ENCODE data around the gene IHH.

The IHH gene

DNA sequence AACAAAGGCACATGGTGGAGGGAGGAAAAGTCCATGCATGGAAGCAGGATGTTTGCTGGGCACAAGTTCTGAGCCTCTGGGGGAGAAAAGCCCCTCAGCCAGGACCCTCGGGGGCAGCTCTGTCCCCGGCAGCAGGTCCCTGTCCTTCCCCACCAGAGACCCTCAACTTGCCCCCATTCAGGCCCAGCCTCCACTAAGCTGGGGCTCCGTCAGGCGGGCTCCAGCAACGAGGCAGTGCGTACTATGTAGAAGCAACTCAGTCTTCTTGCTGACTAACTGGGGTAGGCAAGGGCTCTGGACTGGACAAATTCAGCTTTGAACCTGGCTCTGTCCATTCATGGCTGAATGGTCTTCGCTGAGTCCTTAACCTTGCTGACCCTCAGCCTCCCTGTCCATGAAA lies 42.4 kb downstream of the IHH start:
- DNase-seq, result no peak

DNA sequence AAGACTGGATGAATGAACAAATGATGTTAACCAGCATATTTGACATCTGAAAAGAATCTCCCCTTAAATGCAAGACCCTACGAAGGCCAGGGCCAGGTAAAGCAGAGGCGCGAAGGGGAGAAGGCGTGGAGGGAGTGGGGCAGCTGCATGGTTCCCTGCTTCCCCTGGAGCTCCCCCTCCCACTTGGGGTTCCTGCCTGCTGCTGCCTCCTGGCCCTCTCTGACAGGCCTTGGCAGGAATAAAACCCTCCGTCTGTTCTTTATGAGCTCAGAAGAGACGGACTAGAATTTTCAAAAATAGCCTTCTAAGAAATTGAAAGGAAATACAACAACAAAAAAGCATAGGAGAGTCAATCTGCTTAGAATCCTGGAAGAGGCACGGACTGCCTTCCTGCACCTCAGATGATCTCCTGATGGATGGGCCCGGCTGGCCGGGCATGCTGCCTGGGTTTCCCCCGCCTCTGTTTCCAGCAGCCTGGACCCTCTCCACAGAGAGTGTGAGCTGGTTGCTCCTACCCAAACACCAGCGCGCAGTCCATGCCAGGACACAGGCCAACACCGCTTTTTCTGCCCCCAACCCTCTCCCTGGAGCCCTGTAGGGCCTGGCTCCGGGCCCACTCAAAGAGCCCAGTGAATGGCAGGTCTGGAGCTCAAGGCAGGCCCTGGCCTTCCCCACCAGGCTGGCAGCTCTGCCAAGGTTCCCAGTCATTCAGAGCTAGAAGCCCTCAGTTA lies 43.4 kb downstream of the IHH start:
- DNase-seq, result peak; percentile 73

DNA sequence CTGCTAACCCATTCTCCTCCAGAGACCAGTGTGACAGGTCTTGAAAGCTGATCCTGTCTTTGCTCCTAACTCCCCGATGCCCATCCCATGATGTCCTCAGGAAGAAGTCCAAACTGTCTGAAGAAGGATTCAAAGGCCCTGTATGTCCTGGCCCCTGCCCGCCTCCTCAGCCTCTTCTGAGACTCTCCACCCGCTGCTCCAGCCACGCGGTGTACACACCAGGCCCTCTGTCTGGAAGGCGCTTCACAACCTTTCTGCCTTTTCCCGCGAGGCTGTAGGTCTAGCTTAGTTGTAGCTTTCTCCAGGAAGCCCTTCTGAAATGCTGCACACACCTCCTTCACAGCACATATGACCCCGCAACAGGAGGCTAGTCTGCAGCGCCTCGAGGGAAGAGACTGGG lies 44.0 kb downstream of the IHH start:
- no peak for DNase-seq

DNA sequence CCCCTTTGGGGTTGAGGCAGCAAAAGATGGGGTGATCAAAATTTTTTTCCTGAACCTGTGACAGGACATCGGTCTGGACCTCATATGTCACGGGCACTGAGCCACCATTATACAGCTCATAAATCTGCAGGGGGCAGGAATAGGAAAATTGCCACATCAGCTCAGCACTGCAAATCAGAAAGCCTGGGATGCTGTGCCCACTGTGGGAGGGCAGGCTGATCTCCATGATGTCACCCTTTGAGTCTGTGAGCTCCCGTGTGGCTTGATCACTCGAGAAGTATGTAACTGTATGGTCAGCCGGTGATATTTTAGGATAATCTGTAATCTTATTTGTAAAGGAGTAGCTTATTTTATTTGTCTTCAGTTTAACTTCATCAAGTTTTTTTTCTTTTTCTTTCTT lies 49.8 kb downstream of the IHH start:
- DNase-seq, result no peak

DNA sequence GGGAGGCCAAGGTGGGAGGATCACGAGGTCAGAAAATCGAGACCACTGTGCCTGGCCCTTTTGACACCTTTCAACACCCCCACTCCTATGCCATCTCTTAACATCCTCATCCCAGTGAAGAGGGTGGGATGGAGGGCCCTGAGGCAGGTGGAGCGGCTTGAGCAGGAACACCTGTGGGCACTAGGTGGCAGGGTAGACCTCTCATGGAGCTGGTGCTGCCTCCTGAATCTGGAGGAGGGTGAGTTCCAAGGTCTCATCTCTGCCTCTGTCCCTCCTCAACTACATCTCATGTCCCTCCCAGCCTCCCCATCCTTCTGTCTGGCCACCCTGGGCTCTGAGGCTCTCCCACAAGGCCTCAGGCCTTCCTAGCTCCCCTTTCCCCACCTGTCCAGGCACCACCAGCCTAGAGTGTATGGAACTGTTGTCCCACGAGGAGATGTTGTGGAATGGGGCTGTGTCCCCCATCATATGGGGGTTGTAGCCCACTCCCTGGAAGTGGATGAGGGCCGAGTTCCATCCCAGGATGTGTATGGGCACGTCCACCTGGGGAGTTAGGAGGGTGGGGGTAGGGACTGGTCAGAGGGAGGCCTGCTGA lies 50.5 kb downstream of the IHH start:
- no peak for DNase-seq

DNA sequence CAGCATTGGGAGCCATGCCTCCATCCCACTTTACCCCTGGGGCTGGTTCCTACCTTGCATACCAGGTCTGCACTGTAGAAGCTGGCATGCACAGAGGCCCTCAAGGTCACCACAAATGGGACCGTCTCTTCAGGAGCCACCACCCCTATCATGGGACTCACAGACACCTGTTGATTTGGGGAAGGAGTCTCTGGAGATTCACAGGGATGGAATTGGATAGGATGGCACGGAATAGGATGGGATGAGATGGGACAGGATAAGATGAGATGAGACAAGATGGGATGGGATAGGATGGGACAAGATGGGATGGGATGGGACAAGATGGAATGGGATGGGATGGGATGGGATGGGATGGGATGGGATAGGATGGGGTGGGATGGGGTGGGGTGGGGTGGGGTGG lies 51.4 kb downstream of the IHH start:
- no peak for DNase-seq
